Osteoblast (primary cell): ENCODE results near the gene CD47. TPM values are rescaled to one million over a fixed set of nuclear protein-coding genes. Genes with fewer than 3 reads are reported as not detected.

Source experiments
- DNase-seq: peaks from one replicate; pipeline ENCODE4 v3.0.0; 2011; ENCODE audit warnings: low spot score, mixed read lengths; ENCODE audit not compliant: insufficient read length; ENCODE audit errors: missing footprints
- H2AFZ ChIP-seq: 2 replicates; pipeline ENCODE4 v1.6.0; 2011; ENCODE audit warnings: mild to moderate bottlenecking, low read length
- H3K27ac ChIP-seq: 2 replicates; pipeline ENCODE4 v1.5.1; 2011; ENCODE audit warnings: mild to moderate bottlenecking, low read depth, low read length, moderate library complexity
- H3K27me3 ChIP-seq: 2 replicates; pipeline ENCODE4 v1.6.0; 2012; ENCODE audit warnings: mild to moderate bottlenecking, control low read depth, inconsistent platforms, low read length, moderate library complexity; ENCODE audit not compliant: insufficient read depth
- H3K36me3 ChIP-seq: 2 replicates; pipeline ENCODE4 v1.5.1; 2011; ENCODE audit warnings: mild to moderate bottlenecking, low read length, control low read depth, moderate library complexity; ENCODE audit not compliant: insufficient read depth
- H3K4me1 ChIP-seq: 2 replicates; pipeline ENCODE4 v1.5.1; 2011; ENCODE audit warnings: mild to moderate bottlenecking, low read length, control low read depth, moderate library complexity; ENCODE audit not compliant: insufficient read depth
- H3K4me2 ChIP-seq: 2 replicates; pipeline ENCODE4 v1.6.0; 2011; ENCODE audit warnings: mild to moderate bottlenecking, low read length; ENCODE audit not compliant: insufficient read depth
- H3K4me3 ChIP-seq: fragments of 200-600 bp; sonication (generic); 3 replicates; pipeline ENCODE4 v1.5.1; 2012; ENCODE audit warnings: mild to moderate bottlenecking, low read length, inconsistent platforms; ENCODE audit not compliant: insufficient read depth
- H3K79me2 ChIP-seq: 2 replicates; pipeline ENCODE4 v1.6.0; 2012; ENCODE audit warnings: mild to moderate bottlenecking, low read length, control low read depth, inconsistent platforms; ENCODE audit not compliant: insufficient read depth
- H3K9me3 ChIP-seq: 2 replicates; pipeline ENCODE4 v1.5.1; 2011; ENCODE audit warnings: low read depth, low read length, control low read depth
- H4K20me1 ChIP-seq: 2 replicates; pipeline ENCODE4 v1.6.0; 2012; ENCODE audit warnings: mild to moderate bottlenecking, low read length, control low read depth; ENCODE audit not compliant: insufficient read depth
- total RNA-seq: library from RNA; depleted of rRNA; stranded (reverse); fragments of >200 nt; gene quantifications from 2 replicates; pipeline ENCODE4 v1.2.3, GENCODE V29; 2012
- TF ChIP-seq, protein P1 (sequence below): IDR thresholded peaks from 2 replicates; pipeline ENCODE4 v1.5.1; 2011; ENCODE audit warnings: mild to moderate bottlenecking, low read depth, low read length, moderate library complexity; ENCODE audit errors: extremely low read depth

The CD47 gene
- total RNA-seq, 1 donor: 72.7 TPM

DNA sequence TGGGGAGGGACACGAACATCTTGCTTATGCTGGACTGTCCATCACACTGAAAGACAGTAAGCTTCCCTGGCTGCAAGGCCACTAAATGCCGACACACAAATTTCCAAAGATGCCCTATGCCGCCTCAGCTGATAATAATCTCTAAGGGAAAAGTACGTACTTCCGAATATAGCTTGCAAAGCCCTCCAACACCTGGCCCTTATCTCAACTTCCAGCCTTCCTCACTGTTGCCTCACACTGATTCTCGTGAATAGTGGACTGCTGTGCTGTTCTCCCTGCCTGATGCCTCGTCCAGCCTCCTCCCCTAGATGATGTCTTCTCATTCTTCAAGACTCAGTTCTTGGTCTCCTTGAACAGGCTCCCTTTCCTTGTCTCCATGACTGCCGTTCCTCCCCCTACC lies 72.3 kb downstream of the CD47 start:
- no peaks in the 10 kb centered on the region for H3K79me2 ChIP-seq
- no peaks in the 10 kb centered on the region for H3K4me1 ChIP-seq
- H3K36me3 ChIP-seq: no peaks in the 10 kb centered on the region
- no peak overlapping the region for H2AFZ ChIP-seq
- no peaks in the 10 kb centered on the region for H3K9me3 ChIP-seq
- TF ChIP-seq, protein P1, sequence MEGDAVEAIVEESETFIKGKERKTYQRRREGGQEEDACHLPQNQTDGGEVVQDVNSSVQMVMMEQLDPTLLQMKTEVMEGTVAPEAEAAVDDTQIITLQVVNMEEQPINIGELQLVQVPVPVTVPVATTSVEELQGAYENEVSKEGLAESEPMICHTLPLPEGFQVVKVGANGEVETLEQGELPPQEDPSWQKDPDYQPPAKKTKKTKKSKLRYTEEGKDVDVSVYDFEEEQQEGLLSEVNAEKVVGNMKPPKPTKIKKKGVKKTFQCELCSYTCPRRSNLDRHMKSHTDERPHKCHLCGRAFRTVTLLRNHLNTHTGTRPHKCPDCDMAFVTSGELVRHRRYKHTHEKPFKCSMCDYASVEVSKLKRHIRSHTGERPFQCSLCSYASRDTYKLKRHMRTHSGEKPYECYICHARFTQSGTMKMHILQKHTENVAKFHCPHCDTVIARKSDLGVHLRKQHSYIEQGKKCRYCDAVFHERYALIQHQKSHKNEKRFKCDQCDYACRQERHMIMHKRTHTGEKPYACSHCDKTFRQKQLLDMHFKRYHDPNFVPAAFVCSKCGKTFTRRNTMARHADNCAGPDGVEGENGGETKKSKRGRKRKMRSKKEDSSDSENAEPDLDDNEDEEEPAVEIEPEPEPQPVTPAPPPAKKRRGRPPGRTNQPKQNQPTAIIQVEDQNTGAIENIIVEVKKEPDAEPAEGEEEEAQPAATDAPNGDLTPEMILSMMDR: no peak
- peaks cover 5% of the 10 kb centered on the region for H3K27me3 ChIP-seq
- H3K4me2 ChIP-seq: no peak overlapping the region
- DNase-seq: no peak
- no peaks in the 10 kb centered on the region for H4K20me1 ChIP-seq
- H3K27ac ChIP-seq: no peak overlapping the region
- no peak overlapping the region for H3K4me3 ChIP-seq

DNA sequence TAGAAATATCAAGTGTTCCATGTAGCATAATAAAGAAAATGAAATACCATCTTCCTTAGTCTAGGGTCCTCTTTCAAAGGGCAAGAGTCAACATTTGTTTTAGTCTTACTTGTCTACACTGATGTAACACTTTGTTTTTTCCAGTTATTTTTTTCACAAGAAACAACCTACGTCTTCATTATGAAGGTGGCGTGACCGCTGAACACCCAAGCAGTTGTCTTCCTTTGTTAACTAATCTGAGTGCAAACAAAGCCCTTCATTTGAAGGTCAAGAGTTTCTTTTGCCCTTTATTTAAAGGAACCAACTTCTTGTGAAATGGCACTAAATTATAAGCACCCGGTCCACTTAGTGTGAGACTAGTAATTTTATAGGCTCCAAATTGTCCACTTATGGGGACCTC lies 73.2 kb downstream of the CD47 start:
- Histone ChIP-seq H3K9me3 (no peaks in the 10 kb centered on the region), H3K27me3 (peaks cover 14% of the 10 kb centered on the region), H3K27ac (no peak overlapping the region), H3K36me3 (no peaks in the 10 kb centered on the region), H3K4me2 (no peak overlapping the region), H4K20me1 (no peaks in the 10 kb centered on the region), H3K4me3 (no peak overlapping the region), H2AFZ (no peak overlapping the region), H3K4me1 (no peaks in the 10 kb centered on the region), H3K79me2 (no peaks in the 10 kb centered on the region)
- DNase-seq: no peak
- TF ChIP-seq, protein P1: no peak

DNA sequence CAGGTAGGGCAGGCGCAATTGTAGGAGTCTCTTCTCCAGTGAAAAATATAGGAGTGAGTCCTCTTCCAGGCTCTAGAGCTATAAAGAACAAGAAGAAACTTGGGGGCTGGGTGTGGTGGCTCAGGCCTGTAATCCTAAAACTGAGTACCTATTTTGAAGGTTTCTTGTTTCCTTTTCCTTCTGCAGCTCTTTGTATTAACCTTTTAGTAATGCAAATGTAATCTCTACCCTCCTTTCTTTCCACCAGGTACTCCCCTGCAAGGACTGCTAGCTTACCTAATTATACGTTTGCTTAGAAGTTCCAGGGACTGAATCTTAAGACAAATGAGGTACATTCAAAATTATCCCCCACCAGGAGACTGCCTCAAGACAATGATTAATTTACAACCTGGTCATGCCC lies 75.9 kb downstream of the CD47 start:
- no peaks in the 10 kb centered on the region for H3K9me3 ChIP-seq
- H3K4me3 ChIP-seq: no peak overlapping the region

DNA sequence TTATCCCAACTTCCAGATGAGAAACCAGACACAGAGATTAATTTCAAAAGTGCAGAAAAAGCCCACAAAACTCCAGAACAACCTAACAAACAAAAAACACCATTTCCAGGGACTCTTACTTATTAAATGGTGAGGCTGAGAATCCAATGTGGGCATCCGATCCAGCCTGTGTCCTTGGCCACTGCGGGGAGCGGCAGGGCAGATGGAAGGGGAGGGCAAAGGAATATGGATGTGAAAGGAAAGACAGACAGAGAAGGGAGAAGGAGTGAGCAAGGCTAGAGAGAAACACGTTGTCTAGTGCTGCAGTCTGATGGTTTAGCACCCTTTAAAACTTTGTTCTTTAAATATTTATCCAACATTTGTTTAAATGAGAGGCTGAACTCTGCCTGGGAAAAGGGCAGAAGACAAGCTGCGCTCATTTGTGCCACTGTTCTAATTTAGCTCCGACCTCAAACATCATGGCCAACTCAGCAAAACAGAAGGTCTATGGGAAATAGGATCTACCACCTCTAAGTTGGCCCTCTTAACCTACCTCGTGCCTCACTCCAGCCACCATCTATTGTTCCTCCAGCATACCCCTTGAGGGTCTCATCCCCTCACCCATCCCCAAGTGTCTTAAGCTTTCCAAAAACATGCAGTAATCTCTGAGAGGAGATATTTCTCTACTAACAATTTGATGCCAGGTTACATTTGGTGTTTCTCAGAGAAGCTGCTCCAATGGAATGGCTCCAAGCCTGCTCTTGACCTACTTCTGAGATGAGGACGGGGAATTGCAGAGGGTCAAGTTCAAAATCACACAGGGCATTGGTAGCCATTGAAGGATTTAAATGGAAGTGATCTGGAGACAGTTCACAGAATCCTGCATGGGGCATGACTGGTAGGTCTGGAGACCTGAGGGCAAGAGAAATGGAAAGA lies 77.4 kb downstream of the CD47 start:
- no peak overlapping the region for H3K27ac ChIP-seq
- no peaks in the 10 kb centered on the region for H4K20me1 ChIP-seq
- DNase-seq: no peak
- H3K4me2 ChIP-seq: no peak overlapping the region
- H3K9me3 ChIP-seq: no peaks in the 10 kb centered on the region
- no peak overlapping the region for H2AFZ ChIP-seq
- no peak overlapping the region for H3K4me3 ChIP-seq
- H3K36me3 ChIP-seq: no peaks in the 10 kb centered on the region
- TF ChIP-seq, protein P1: no peak
- H3K27me3 ChIP-seq: peaks cover 14% of the 10 kb centered on the region
- H3K4me1 ChIP-seq: peaks cover 9% of the 10 kb centered on the region
- no peaks in the 10 kb centered on the region for H3K79me2 ChIP-seq

More for the DNA sequence above, 75.9 kb downstream of the CD47 start:
- H3K27ac ChIP-seq: no peak overlapping the region
- H3K79me2 ChIP-seq: no peaks in the 10 kb centered on the region
- no peak for DNase-seq
- H4K20me1 ChIP-seq: no peaks in the 10 kb centered on the region
- H2AFZ ChIP-seq: no peak overlapping the region
- TF ChIP-seq, protein P1: no peak
- no peaks in the 10 kb centered on the region for H3K4me1 ChIP-seq
- no peak overlapping the region for H3K4me2 ChIP-seq
- no peaks in the 10 kb centered on the region for H3K36me3 ChIP-seq
- H3K27me3 ChIP-seq: peaks cover 14% of the 10 kb centered on the region
